Smooth muscle cell (in vitro differentiated cells): ENCODE measurements around the gene SPC25. TPM values are rescaled to one million over a fixed set of nuclear protein-coding genes. Genes with fewer than 3 reads are reported as not detected.

Experiments
- DNase-seq: peaks from one replicate; lab custom pipeline; 2025; ENCODE audit not compliant: unreplicated experiment; lab: John Stamatoyannopoulos, UW
- H2AFZ ChIP-seq: fragments of 200-600 bp; sonication (generic); 2 replicates; pipeline ENCODE4 v1.6.0; 2016; ENCODE audit warnings: antibody characterized with exemption, low read depth, mild to moderate bottlenecking
- H3F3A ChIP-seq: fragments of 200-600 bp; sonication (generic); 2 replicates; pipeline ENCODE4 v1.6.0; 2017; ENCODE audit warnings: antibody characterized with exemption, low read depth
- H3K27ac ChIP-seq: fragments of 200-600 bp; sonication (generic); 2 replicates; pipeline ENCODE4 v1.5.1; 2016; ENCODE audit warnings: low read depth, mild to moderate bottlenecking
- H3K27me3 ChIP-seq: fragments of 200-600 bp; sonication (generic); 2 replicates; pipeline ENCODE4 v1.6.1; 2016; ENCODE audit warnings: low read depth, mild to moderate bottlenecking
- H3K36me3 ChIP-seq: fragments of 200-600 bp; sonication (generic); 2 replicates; pipeline ENCODE4 v1.5.1; 2016; ENCODE audit warnings: low read depth
- H3K4me1 ChIP-seq: fragments of 200-600 bp; sonication (generic); 2 replicates; pipeline ENCODE4 v1.5.1; 2016; ENCODE audit warnings: low read depth
- H3K4me2 ChIP-seq: fragments of 200-600 bp; sonication (generic); 2 replicates; pipeline ENCODE4 v1.6.0; 2016; ENCODE audit warnings: mild to moderate bottlenecking
- H3K4me3 ChIP-seq: fragments of 200-600 bp; sonication (generic); 2 replicates; pipeline ENCODE4 v1.5.1; 2016; ENCODE audit warnings: mild to moderate bottlenecking
- H3K79me2 ChIP-seq: fragments of 200-600 bp; sonication (generic); 2 replicates; pipeline ENCODE4 v1.6.0; 2016; ENCODE audit warnings: low read depth, mild to moderate bottlenecking
- H3K9ac ChIP-seq: fragments of 200-600 bp; sonication (generic); 2 replicates; pipeline ENCODE4 v1.6.0; 2016; ENCODE audit warnings: low read depth
- H3K9me3 ChIP-seq: fragments of 200-600 bp; sonication (generic); replicated peaks from 2 replicates; pipeline ENCODE4 v1.5.1; 2016; ENCODE audit warnings: low read depth
- H4K20me1 ChIP-seq: fragments of 200-600 bp; sonication (generic); 2 replicates; pipeline ENCODE4 v1.6.0; 2016; ENCODE audit warnings: low read depth
- CTCF ChIP-seq: fragments of 200-600 bp; sonication (generic); IDR thresholded peaks from 2 replicates; pipeline ENCODE4 v1.5.1; 2017; ENCODE audit warnings: borderline replicate concordance, mild to moderate bottlenecking, antibody characterized with exemption; ENCODE audit not compliant: insufficient read depth, poor library complexity, severe bottlenecking
- WGBS: methylation state at CpG from one replicate; pipeline ENCODE4 v1.1.7; 2016; ENCODE audit warnings: low lambda C conversion rate; 5-methylcytosine and 5-hydroxymethylcytosine counted together
- polyA plus RNA-seq: library from polyadenylated mRNA; unstranded; fragments of >200 nt; fragmentation: Nextera tagmentation; extraction: Ambion mirVana; gene quantifications from 2 replicates; pipeline ENCODE4 v1.2.1, GENCODE V29; 2016
- total RNA-seq: library from RNA; depleted of rRNA; stranded (reverse); fragments of >200 nt; gene quantifications from 2 replicates; pipeline ENCODE4 v1.2.3, GENCODE V29; 2014

SPC25 gene
- total RNA-seq (3.1 and 3.5 TPM in 2 replicates), polyA plus RNA-seq (4.2 and 7.7 TPM in 2 replicates)

- no peak for TF ChIP-seq CTCF
- Histone ChIP-seq H3F3A (no peaks in the 10 kb centered on the region), H3K4me2 (peak within 1 kb of the TSS; percentile 97), H3K9me3 (no peaks in the 10 kb centered on the region), H4K20me1 (no peaks in the 10 kb centered on the region), H3K4me1 (peaks cover 3% of the 10 kb centered on the region), H3K79me2 (no peaks in the 10 kb centered on the region), H2AFZ (peak within 1 kb of the TSS; percentile 96), H3K9ac (peak within 1 kb of the TSS; percentile 54), H3K36me3 (no peaks in the 10 kb centered on the region), H3K4me3 (peak within 1 kb of the TSS; percentile 80), H3K27ac (no peak within 1 kb of the TSS), H3K27me3 (no peaks in the 10 kb centered on the region)
- DNase-seq, result peak; percentile 30
- WGBS, result 1% methylated on average over 37 of the region's 38 CpGs
Observed at GRCh38 chr2:168890006-168890782, at the start of gene SPC25. TSS of gene SPC25 (minus strand) at chr2:168890430. CDS start at chr2:168889519, 911 bp downstream.

- no peaks in the 10 kb centered on the region for H3K9me3 ChIP-seq
- no peak for TF ChIP-seq CTCF
- WGBS, result 93% methylated on average over 4 of the region's 4 CpGs
Observed at GRCh38 chr2:168939918-168940317, 49.7 kb upstream of the SPC25 start.

GRCh38 chr2:168939061-168939460 lies 48.8 kb upstream of the SPC25 start:
- Histone ChIP-seq H3K27me3 (no peaks in the 10 kb centered on the region), H3K4me3 (no peak overlapping the region), H3K79me2 (no peaks in the 10 kb centered on the region), H3K9ac (no peak overlapping the region), H3K4me2 (no peak overlapping the region), H4K20me1 (no peaks in the 10 kb centered on the region), H3K36me3 (no peaks in the 10 kb centered on the region), H3K4me1 (no peaks in the 10 kb centered on the region), H3F3A (no peaks in the 10 kb centered on the region), H3K27ac (no peak overlapping the region), H3K9me3 (no peaks in the 10 kb centered on the region), H2AFZ (no peak overlapping the region)
- DNase-seq, result no peak
- TF ChIP-seq CTCF, result no peak
- WGBS, result 97% methylated on average over 1 of the region's 1 CpG

More at GRCh38 chr2:168939918-168940317, 49.7 kb upstream of the SPC25 start:
- Histone ChIP-seq H3K79me2 (no peaks in the 10 kb centered on the region), H3K36me3 (no peaks in the 10 kb centered on the region), H3F3A (no peaks in the 10 kb centered on the region), H3K27ac (no peak overlapping the region), H3K4me3 (no peak overlapping the region), H3K4me1 (no peaks in the 10 kb centered on the region), H4K20me1 (no peaks in the 10 kb centered on the region), H3K4me2 (no peak overlapping the region), H3K27me3 (no peaks in the 10 kb centered on the region), H3K9ac (no peak overlapping the region), H2AFZ (no peak overlapping the region)
- DNase-seq, result no peak
